Testis (tissue), 2 donors: ENCODE results near the gene MYADML2.

ENCODE experiments used
- CTCF ChIP-seq, 3 experiments: fragments of 450-650 bp in 2 of 3; fragments of 200-600 bp in 1 of 3; sonication (generic) in 1 of 3; IDR thresholded peaks; one replicate each; pipeline ENCODE4 v1.5.1; 2016 to 2019; ENCODE audit warnings: antibody characterized with exemption in 3 of 3, mild to moderate bottlenecking in 2 of 3, moderate library complexity in 1 of 3
- POLR2A ChIP-seq: fragments of 450-650 bp; IDR thresholded peaks from one replicate; pipeline ENCODE4 v1.6.1; 2017; ENCODE audit warnings: antibody characterized with exemption, mild to moderate bottlenecking, moderate library complexity

DNA sequence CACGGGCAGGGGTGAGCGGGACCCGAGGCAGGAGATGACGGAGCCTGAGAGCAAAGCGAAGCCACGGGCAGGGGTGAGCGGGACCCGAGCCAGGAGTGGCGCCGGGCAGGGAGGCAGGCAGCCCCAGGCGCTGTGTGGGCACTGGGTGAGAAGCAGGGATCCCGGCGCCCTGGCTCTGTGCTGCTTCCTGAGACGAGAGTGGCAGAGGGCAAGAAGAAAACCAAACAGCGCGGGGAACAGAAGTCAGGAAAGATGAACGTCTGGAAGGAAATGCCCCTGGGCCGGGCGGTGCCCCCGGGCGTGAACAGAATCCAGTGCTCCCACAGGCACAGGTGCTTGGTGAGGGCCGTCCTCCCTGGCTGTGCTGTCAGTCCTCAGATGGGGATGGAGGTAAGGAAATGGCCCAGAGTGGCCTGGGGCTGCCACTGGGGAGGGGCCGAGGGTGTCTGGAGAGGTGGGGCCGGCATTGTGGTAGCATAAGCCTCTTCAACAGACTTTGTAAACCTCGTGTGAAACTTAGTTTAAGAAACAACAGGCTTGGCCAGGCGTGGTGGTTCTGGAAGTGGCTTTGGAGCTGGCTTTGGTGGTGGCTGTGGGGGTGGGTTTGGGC, 40.2 kb upstream of the MYADML2 start:
- TF ChIP-seq CTCF (IDR thresholded peaks at IDR 0.05) = no peak
- no peak for TF ChIP-seq POLR2A
